ENCODE data around the gene VASH2. TPM values are rescaled to one million over a fixed set of nuclear protein-coding genes. Genes with fewer than 3 reads are reported as not detected.
"Not testable (repeated sequence)": the region's sequence is repeated elsewhere in the genome, so short reads cannot be mapped to it uniquely, and the experiment has no call there.

Gene VASH2
- total RNA-seq, 1 donor from 2014 or later: 75.0 TPM

GRCh38 chr1:212980123-212980785 lies 29.9 kb downstream of the VASH2 start:
- DNase-seq (ENCODE audit: low read depth): peak; percentile 92

DNA sequence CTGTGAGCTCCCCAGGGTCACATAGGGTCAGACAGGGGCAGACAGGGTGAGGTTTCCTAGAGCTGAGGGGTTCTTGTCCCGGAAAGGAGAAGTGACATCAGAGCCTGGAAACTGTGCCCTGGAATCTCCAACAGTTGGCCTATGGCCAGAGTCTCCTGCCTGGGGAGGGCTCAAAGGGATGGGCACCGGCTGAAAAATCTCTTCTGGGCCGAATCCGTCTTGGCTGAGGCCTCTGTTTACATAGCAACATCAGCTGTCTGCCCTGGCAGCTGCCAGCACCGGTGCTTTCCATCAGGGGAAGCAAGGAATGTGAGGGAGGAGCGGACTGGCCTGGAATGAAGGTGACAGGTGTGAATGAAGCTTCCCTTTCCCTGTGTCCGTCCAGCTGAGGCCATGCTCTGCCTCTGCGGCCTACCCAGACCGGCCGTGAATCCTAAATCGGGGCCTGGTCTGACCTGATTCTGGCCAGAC lies 30.7 kb downstream of the VASH2 start:
- peak; percentile 99 for DNase-seq (ENCODE audit: low read depth)

DNA sequence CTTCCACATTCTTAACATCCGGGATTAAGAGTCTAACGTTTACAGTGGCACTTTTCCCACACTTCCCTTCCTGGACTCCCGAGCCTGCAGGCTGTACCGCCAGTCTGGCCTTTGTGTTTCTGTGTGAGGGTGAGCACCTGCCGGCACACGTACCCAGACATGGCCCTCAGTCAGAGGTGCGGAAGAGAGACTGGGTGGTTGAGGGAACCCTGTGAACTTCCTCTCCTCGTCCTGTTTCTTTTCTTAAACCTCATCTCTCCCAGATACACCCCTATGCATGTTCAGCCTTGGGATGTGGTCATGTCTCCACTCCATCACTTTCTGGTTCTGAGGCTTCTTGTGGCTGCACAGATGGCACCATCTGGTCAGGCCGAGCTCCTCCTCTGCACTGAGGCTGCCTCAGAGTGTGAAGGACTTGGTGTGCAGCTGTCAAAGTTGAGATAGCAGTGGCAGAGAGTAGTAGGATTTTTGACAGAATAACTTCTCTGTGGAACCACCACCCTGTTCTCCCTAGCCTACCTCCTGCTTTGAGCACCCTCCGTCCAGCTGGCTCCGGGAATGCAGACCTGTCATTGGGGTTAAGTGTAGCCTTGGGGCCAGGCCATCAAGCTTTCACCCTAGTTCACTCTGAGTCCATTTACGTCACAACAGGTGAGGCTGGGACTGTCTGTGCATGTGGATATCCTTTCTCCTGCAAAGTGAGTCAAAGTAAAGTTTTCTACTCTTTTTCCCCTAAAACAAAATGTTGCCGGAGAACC lies 31.4 kb downstream of the VASH2 start:
- peak; percentile 97 for DNase-seq (ENCODE audit: low read depth)

DNA sequence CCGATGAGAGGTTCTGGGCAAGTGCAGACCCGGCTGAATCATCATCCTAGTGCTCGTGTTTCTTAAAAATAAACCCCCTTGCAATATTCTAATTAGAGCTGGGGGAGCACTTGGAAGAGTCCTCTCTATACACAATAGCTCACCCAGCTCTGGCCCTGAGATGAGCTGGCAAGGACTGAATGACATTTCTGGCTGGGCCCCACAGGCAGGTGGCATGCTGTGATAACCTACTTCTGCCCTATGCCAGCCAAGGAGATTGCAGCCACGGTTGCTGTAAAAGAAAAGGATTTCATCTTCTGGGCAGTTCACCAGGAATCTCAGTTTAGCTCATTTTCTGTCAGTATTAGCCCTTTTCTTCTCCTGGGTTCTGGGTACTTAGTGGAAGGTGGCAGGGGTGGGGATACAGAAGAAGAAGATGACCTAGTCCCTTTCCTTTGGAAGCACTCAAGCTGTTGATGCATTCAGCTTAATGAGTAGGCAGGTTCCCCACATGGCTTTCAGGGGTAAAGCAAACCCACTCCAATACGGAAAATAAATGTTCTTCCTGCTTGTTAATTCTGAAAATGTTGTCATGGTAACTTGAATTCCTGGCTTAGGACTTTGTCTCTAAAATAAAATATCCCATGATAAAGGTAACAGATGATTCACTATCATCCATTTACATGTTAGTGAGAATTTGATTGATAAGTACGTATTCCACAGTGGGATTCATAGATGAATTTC lies 32.2 kb downstream of the VASH2 start:
- peak; percentile 91 for DNase-seq (ENCODE audit: low read depth)

- DNase-seq (ENCODE audit: low read depth): no peak
These were observed 33.1 kb downstream of the VASH2 start for GRCh38 chr1:212983482-212983881.

GRCh38 chr1:212984522-212985291 lies 34.4 kb downstream of the VASH2 start:
- no peak for DNase-seq (ENCODE audit: low read depth)

GRCh38 chr1:212986551-212986950 lies 36.2 kb downstream of the VASH2 start:
- DNase-seq (ENCODE audit: low read depth): no peak

DNA sequence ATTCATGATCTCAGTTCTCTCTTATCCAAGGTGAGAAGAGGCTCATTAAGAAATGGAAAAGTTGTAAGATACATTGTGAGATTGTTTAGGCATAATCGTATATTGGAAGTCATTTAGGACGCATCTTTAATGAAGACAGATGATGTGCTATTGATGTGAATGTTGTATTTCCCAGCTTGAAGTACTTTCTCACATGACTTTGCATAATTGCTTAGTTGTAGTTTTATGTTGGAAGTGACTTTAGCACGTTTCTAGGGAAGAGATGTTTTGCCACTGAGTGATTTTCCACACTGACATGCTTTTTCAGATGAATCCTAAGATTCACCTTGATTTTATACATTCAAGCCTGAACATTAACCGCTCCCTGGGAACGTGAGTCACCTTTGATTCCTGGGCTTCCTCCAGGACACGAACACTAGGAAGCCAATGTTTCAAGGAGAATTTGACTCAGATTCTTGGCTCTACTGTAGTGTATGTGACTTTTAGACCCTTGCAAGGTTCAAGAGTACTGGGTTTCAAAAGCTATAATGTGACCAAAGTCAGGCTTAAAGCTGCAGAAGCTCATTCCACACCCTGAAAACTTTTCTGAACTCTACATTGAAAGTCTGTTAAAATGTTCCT lies 37.5 kb downstream of the VASH2 start:
- DNase-seq (ENCODE audit: low read depth): no peak

DNA sequence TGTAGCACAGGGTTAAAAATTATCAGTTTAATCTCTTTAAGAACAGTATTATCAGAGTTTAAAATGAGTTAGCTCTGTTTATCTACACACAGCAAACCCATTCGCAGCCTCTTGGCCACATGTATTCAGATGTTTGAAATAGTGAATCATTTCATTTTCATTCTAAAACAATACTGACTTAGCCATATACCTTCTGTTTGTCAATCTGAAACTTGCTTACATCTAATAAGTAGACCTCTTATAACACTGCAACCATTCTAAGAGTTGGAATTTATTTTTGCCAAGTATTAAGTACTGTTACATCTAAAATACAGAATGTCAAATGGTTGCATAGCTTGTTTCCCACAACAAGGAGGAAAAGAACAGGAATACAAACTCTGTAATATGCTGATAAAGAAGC lies 39.9 kb downstream of the VASH2 start:
- no peak for DNase-seq (ENCODE audit: low read depth)

DNA sequence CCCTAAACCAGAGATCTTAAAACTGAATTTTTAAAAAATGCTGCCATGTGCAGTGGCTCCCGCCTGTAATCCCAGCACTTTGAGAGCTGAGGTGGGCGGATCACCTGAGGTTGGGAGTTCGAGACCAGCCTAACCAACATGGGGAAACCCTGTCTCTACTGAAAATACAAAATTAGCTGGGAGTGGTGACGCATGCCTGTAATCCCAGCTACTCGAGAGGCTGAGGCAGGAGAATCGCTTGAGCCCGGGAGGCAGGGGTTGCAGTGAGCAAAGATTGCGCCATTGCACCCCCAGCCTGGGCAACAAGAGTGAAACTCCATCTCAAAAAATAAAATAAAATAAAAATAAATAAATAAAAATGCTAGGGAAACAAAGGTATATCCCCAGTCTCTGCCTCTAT lies 43.6 kb downstream of the VASH2 start:
- not testable (repeated sequence) for DNase-seq (ENCODE audit: low read depth)

DNA sequence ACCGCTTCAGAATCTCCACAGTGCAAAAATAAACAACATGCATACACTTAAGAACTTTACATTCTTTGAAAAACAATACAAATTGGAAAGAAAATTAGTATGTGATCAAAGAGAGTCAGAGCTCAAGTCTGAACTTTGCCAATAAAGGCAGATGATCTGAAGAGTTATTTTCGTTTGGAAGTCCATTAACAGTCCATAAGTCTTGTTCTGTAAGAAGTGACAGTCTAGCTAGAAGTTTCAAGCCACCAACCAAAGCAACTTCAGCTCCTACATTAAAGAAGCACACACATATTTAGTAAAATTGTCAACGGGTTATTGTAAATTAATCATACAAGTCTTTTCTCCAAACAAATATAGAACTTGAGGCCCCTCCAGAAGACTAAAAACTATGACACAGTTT lies 44.6 kb downstream of the VASH2 start:
- DNase-seq (ENCODE audit: low read depth): no peak

- DNase-seq (ENCODE audit: low read depth): no peak
These were observed 52.9 kb downstream of the VASH2 start for GRCh38 chr1:213003256-213003655.

- no peak for DNase-seq (ENCODE audit: low read depth)
These were observed 58.2 kb downstream of the VASH2 start for GRCh38 chr1:213008564-213008963.

DNA sequence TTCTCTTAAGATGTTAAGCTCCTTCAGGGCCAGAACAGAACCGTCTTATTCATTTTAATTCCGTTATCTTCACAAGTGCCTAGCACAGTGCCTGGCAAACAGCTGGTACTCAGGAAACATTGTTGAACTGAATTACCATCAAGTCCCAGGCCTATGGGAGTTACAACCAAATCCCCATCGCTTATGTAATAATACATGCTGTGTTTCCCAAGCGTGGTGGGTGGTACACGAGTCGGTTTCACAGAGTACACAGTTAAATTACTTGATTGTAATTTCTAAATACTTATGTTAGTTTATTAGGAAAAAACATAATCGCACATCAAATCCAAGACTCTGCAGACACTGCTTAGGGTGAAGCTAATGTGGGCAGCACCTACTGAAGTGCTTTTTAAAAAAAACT lies 64.3 kb downstream of the VASH2 start:
- DNase-seq (ENCODE audit: low read depth): peak; percentile 5

- peak; percentile 99 for DNase-seq (ENCODE audit: low read depth)
These were observed 65.0 kb downstream of the VASH2 start, which contains the start of gene ANGEL2 for GRCh38 chr1:213015099-213016050. Gene ANGEL2, minus strand, starts transcription at chr1:213015867. Its CDS starts 196 bp downstream, at chr1:213015671.

- no peak for DNase-seq (ENCODE audit: low read depth)
These were observed 67.3 kb downstream of the VASH2 start for GRCh38 chr1:213017447-213018273.

DNA sequence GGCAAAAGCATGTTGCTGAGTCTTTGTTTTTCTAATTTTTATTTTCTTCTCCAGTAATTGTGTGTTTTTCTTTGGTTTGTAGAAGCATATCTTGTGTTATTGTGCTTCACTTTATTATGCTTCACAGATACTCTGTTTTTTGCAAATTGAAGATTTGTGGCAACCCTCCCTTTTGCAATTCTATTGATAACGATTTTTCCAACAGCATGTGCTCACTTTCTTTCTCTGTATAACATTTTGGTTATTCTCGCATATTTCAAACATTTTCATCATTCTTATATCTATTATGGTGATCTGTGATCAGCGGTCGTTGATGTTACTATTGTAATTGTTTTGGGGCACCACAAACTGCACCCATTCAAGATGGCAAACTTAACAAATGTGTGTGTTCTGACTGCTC lies 69.1 kb downstream of the VASH2 start:
- no peak for DNase-seq (ENCODE audit: low read depth)

GRCh38 chr1:213020016-213020415 lies 69.7 kb downstream of the VASH2 start:
- no peak for DNase-seq (ENCODE audit: low read depth)

DNA sequence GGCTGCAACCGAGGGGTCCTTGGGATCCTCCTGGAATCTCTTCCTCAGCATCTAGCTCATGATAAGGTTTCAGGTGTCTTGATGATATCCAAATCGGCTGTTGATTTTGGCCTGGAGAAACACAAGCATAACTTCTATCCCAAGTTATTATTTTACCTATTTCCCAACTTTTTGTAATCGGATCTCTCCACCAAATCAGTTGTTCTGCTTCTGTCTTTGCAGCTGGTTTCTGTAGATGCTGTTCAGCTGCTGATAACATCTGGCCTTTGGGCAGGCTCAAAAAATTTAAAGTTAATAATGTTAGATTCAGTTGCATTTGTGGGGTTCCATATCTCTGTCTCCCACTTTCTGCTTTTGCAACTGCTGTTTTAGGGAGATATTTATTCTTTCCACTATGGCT lies 76.7 kb downstream of the VASH2 start:
- not testable (repeated sequence) for DNase-seq (ENCODE audit: low read depth)

Data from myocyte (in vitro differentiated cells).